ENCODE data around the gene EPHA2.

The EPHA2 gene

DNA sequence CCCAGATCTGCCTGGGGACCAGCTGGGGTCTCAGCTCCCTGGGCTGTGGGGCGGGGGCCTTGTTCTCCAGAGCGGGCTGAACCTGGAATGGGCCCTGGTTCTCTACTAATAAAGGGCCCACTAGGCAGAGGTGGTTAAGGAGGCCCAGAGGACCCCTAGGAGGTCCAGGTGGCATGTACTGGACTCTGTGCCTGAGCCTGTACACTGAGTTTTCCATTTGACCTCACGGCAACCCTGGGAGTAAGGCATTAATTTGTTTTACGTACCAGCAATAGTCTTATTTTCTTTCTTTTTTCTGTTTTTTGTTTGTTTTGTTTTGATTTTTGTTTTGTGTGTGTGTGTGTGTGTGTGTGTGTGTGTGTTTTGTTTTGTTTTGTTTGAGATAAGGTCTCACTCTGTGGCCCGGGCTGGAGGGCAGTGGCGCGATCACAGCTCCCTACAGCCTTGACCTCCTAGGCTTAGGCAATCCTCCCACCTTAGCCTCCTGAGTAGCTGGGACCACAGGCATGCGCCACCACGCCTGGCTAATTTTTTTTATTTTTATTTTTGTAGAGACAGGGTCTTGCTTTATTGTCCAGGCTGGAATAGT lies 62.9 kb downstream of the EPHA2 start:
- DNase-seq (ENCODE audit: low read depth, low spot score): no peak

DNA sequence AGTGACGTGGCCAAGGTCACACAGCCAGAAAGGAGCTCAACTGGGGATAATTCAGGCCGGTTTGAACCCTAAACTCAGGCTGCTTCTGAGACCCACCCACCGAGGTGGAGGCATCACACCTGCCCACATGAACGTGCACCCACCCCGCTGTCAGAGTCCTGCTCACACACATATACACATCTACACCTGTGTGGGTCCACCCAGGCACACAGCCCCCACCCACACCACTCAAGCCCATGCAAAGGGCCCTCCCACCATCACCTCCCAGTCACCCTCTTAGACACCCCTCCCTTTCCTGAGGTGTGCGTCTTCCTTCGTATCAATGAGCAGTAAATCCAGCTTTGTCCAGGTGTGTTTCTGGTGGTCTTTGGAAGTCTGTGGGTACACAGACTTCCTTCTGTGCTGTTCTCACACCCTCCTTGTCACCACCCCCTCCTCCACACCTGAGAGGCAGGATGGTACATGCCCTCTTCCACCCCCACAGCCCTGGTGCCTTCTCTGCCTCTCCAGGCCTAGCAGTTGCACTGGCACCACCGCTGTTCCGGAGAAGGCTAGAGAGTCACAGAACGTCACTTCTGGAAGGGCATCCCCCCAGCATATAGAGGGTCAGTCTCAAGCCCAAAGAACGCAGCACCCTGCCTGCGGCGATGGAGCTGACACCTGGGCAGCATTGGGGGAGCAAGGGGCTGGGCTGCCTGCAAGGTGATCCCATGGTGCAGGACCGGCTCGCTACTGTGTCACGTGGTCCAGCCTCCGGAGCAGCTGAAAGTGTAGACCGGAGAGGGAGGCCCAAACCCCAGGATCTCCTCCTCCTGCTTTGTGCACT lies 63.6 kb downstream of the EPHA2 start:
- DNase-seq (ENCODE audit: low read depth, low spot score): no peak

DNA sequence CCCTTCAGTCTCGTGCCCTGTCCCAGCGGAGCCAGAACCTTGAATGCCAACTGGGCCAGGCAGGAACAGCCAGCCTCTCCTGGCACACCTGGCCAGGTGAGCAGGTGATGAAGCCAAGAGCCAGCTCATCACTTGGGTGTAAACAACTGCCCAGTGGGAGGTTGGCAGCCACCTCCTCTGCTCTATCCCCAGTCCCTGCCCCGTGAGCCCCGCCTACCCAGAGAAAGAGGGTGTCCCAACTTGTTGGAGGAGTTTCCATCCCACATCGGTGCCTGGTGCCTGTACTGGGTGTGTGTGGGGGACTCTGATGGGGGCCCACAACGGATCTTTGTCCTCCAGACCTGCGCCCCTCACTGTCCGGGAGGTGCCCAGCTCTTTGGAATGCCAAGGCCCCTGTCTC lies 64.6 kb downstream of the EPHA2 start:
- no peak for DNase-seq (ENCODE audit: low read depth, low spot score)

DNA sequence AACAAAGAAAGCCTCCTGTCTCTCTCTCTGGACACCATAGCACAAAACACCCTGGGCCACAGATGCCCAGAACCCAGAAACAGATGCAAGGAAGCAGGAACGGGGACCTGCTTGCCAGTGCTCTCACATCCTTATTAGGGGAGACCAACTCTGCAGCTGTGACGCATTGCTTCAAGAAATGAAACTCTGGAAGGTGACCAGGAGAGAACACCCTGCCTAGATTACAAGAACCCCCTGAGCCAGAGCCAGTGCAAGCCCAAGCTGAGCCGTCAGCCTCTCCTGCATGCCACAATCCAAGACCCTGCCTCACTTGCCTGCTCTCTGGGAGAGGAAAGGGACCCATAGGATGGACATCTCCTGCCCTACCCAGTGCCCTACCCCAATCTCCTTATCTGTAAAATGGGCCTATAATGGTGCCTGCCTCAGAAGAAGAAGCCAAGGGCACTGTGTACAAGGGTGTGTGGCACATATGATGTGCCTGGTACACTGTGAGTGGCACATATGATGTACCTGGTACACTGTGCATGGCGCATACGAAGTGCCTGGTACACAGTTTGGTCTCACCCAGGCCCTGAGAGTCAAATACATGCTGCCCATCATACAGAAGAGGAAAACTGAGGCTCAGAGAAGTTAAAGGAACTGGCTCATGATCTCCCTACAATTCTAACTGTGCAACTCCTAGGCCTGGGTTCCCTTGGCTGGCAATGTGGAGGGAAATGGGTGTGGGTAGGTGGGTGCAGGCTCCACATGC lies 65.6 kb downstream of the EPHA2 start:
- no peak for DNase-seq (ENCODE audit: low read depth, low spot score)

DNA sequence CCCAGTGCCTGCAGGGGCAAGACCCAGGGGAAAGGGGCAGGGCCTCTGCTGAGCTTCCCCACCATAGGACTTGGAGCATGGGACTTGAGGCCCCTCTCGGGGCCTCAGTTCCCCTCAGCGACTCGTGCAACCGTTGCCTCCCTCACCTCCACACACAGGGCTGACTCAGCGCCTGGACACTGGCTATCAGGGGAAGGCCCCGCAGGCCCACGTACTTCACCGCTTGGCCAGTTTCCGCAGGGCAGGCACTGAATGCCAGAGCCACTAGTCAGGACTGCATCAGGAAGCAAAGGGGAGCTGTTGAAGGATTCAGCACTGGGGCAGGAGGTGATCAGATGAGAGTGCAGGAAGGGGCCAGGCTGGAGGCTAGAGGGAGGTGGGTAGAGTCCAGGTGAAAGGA lies 66.9 kb downstream of the EPHA2 start:
- no peak for DNase-seq (ENCODE audit: low read depth, low spot score)

DNA sequence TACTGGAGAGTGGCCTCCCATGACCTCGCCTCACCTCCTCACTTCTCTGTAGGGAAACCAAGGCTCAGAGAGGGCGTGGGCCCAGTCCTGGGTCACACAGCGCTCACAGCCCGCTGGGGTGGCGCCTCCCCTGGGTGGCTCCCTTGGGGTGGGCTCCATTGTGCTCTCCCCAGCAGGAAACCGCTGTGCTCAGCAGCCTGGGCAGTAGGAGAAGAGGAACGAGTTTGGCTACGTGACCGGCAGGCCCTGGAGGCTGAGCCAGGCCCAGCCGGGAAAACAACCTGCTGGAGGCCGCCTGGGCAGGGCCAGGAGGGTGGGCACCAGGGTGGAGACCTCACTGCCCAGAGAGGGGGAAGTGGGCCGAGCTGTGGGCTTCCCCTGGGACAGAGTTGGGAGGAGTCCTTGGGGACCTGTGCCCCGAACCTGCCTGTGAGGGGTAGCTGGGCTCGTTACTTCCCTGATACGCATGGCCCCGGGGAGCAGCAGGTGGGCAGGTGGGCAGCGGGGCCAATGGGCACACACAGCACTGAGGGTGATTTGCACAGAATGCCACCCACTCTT lies 67.4 kb downstream of the EPHA2 start:
- DNase-seq (ENCODE audit: low read depth, low spot score): no peak

DNA sequence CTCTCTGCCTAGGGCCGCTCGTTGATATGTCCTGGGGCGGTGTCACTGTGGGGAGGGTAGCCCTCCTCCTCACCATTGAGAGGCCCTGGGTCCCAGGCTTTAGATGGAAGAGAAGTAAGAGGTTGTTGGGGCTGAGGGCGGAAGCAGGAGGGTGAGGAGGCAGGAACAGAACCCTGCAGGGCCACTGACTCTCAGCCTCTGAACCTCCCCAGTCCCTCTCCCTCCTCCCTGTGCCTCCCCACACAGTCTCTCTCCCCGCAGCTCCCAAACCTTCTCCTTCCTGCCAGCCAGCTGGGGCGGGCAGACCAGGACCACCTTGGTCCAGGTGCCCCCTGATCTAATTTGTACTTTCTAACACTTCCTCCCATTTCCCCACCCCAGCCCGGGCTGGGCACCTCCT lies 68.1 kb downstream of the EPHA2 start:
- DNase-seq (ENCODE audit: low read depth, low spot score): no peak

DNA sequence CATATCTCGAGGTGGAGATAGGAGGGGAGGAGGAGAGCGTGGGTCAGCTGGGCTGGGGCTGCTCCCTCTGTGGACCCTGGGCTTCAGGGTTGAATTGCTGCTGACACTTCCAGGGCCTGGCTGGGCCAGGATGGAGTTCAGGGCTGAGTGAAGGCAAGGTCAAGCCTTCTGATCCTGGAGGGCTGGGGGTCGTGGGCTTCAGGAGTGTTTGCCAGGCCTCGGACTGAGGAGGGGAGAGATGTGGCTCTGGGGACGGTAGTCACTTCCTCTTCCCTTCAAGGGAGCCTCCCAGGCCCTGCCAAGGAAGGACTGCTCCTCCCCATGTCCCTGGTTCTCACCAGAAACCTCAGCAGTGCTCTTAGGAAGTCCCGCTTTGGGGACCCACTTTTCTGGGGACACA lies 70.3 kb downstream of the EPHA2 start:
- DNase-seq (ENCODE audit: low read depth, low spot score): no peak

DNA sequence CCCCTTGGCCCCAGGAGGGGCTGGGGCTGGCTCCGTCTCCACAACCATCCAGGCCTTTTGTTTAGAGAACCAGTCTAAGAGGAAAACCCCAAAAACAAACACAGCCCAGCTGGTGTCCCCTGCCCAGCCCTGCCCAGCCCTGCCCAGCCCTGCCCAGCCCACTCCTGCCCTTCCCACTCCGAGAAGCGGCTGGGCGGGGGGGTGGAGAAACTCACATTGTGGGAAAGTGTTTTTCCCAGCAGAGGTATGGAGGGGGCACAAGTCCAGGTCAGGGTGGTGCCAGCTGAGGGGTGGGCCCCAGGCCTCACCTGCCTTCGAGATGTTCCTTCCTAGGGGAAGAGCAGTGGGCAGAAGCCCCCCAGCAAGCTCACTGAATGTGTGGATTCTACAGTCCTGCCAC lies 72.4 kb downstream of the EPHA2 start:
- no peak for DNase-seq (ENCODE audit: low read depth, low spot score)

DNA sequence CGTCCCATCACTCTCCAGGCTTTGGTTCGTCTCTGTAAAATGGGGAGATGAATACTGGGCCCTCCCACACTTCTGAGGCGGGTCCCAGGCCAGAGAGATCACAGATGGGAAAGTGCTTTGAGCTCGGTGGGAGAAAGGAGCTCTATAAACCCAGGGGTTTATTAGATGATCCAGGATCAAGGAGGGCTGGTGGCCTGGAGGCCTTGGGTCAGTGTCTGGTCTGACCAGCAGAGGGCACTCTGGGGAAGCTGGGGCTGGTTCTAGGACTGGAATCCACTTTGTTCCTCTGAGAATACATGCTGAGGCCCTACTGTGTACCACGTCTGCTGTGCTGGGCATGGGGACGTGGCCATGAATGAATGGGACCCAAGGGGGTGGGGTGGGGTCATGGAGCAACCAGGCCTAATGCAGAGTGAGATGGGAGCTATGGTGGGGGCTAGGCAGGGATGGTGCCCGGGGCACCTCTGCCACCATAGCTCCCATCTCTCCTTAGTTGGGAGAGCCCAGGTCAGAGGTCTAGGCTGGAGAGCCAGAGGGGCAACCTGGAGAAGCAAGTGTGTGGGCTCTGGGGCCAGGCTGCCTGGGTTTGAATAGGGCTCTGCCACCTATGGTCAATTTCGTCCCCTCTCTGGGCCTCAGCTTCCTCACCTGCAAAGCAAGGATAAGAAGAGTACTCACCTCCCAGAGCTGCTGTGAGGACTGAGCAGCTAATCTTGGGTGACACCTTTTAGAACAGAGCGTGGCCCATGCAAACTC lies 73.4 kb downstream of the EPHA2 start:
- peak; percentile 30 for DNase-seq (ENCODE audit: low read depth, low spot score)

DNA sequence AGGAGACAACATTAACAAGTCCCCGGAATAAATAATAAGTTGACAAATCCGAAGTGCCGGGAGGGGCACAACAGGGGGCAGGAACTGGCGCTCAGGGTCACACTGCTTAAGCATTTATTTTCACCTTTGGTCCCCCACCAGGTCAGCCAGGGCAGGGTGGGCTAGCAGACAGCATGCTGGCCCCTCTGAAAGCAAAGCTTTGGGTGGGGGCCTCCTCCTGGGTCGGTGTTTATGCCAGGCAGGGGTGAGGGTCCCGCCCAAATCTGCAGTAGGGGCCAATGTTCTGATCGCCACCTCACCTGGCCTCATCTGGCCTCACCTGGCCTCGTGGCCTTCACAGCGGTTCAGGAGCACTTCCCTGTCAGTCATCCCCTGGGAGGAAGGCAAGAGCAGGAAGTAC lies 74.2 kb downstream of the EPHA2 start:
- DNase-seq (ENCODE audit: low read depth, low spot score): no peak

DNA sequence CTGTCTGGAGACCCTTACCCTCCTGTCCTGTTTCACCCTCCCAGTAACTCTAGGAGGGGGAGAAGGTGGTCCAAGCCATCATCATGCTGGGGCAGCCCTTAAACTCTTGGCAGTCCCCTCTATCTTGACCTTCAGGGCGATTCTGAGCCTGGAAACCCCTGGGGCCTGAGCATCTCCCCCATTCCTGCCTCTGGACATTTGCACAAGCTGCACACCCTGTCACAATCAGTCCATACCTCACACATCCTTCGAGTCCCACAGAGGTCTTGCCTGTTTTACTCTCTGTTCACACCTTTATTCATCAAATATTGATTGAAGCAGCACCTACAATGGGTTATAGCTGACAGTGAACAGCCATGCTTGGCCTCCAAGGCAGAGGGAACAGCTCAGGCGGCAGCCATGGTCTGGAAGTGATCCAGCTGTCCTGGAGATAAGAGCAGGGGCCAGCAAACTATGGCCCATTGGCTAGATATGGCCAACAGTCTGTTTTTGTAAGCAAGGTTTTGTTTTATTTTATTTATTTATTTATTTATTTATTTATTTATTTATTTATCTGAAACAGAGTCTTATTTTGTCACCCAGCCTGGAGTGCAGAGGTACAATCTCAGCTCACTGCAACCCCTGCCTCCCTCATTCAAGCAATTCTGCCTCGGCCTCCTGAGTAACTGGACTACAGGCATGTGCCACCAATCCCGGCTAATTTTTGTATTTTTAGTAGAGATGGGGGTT lies 75.3 kb downstream of the EPHA2 start:
- DNase-seq (ENCODE audit: low read depth, low spot score): no peak

DNA sequence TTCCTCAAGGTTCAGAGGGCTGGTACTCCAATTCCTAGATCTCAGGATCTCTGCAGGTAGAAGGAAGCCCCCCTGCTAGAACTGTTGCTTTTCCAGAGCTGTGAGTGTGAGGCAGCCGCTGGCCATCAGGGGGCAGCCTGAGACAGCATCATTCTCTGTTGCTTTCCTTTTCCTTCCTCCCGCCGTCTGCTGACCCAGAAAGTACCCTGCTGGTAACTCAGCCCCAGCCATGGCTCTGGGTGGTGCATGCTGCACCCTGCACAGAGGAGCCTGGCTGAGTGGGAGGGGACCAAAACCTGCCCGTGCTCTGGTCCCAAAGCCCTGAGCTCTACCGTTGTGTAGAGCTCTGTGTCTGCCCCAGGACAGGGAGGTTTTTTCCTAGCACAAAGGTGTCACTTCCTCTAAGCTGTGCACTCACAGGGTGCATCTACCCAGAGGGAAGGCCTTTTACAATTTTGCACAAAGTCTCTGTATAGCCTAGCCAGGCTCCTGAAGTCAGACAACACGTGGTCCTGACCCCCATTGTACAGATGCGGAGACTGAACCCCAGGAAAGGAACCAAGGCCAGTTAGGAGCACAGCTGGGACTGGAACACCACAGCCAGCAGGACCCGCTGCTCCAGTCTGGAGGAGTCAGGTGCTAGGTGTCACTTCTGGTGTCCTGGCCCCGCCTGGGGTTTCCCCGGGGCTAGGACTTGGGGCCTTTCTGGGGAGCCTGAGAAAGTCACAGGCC lies 76.8 kb downstream of the EPHA2 start:
- DNase-seq (ENCODE audit: low read depth, low spot score): peak; percentile 42

DNA sequence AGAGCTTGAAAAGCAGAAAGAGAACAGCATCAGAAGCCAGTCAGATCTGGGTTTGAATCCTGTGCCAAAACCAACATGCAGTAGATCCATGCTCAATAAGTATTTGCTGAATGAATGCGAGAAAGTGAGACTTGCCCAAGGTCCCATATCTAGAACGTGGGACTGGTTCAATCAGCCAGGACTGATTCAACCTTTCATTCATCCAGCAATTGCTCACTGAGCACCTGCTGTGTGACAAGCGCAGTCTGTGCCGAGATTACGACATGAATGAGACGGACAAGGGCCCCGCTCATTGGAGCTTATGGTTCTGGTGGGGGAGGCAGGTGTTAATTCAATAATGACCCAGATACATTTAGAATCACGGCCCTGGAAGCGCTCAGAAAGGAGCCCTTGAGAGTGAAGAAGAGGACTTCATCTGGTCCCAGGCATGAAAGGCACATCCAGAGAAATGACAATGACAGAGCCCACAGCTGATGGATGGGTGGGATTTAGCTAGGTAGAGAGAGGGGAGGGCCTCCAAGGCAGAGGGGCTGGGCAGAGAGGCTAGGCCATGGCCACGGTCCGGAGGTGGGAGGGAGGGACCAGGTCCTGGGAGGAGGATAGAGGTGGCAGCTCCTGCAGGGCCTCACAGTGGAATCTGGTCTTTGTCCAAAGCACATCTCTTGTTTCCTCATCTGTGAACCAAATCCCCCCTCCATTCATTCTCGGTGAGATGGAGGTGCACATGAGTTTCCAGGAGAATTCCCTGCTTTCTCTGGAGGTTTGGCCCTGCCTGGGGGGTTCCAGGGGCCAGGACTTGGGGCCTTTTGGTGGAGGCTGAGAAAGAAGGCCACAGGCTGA lies 78.2 kb downstream of the EPHA2 start:
- DNase-seq (ENCODE audit: low read depth, low spot score): no peak

DNA sequence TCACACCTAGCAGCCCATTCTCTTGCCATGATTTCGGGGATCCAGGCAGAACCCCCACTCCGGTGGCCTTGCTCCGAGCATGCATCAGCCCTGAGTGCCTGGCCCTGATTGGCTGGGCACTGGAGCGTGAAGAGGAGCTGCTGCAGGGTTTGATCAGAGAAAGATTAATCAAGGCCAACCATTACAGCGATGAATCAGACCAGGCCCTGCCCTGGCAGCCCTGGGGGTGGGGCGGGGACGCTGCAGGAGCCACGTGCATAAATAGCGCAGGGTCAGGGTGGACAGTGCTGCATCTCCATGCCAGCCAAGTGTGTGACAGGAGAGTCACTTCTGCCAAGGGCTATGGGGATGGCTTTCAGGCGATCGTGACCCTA lies 79.0 kb downstream of the EPHA2 start:
- DNase-seq (ENCODE audit: low read depth, low spot score): no peak

DNA sequence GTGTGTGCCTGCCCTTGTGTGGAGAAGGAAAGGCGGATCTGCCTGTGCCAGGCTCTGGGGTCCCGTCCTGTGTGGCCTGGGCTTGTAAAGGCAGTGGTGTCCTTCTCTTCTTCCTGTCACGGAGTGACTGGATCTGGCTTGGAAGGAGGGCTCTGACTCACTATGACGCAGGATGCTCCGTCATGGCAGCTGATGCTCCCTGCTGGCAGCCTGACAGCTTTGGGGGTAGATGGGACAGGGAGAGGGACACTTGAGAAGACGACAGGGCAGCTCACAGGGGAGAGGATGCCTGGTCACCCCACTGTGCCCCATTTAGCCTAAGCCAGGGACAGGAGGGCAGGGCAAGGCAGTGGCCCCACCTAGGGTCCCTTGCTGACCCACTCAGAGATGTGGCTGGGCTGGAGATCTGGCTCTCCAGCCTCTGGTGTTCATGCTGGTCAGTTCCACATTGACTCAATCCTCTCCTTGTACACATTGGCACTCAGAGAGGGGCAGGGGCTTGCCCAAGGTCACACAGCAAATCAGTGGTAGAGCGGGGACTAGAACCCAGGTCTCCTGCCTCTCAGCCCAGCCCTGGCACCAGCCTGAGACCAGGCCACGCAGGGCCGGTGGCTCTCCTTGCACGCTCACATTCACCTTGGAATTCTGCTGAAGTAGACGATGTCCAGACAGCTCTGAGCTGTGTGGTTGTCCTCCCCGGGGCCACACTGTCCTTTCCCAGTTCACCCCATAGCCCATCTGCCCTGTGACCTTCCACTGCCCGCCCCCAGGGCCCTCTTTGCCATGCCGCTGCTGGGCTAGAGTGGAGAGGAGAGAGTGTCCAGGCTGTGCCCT lies 79.6 kb downstream of the EPHA2 start:
- DNase-seq (ENCODE audit: low read depth, low spot score): no peak

DNA sequence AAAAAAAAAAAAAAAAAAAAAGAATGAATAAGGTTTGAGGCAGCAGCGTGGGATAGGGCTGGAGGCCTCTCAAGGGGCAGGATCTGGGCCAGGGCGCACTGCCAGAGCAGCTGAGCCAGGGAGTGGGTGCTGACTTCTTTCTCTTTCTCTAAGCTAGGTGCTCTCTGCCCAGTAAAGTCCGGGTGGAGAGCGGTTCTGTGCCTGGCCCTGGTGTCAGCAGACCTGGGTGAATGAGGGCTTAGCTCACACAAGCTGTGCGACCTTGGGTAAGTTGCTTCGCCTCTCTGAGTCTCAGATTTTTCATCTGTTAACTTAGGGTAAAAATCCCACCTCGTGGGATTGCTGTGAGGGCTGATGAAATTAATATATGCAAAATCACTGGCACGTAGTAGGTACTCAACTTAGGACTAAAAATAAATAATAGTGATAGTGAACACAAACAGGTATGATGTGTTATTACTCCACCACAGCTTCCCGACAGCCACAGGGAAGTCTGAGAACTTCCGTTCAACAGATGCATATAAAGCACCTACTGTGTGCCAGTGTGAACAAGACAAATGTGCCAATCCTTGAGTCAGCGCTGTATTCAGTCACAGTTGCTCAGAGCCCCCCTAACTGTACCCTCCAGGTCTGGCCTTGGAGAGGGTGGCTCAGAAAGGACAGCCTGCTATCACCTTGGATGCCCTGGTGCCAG lies 80.4 kb downstream of the EPHA2 start:
- DNase-seq (ENCODE audit: low read depth, low spot score): no peak

Data from iPS DF 19.7 (cell line).